CMK (cell line): ENCODE measurements around the gene ZNHIT3.

Experiments used
- DNase-seq: peaks from one replicate; pipeline ENCODE4 v3.0.0-alpha.2; 2010; ENCODE audit warnings: low read depth

The ZNHIT3 gene

GRCh38 chr17:36511216-36511615, 24.7 kb downstream of the ZNHIT3 start:
- DNase-seq, result no peak

- DNase-seq, result no peak
These were observed 26.2 kb downstream of the ZNHIT3 start for GRCh38 chr17:36512641-36513040.

DNA sequence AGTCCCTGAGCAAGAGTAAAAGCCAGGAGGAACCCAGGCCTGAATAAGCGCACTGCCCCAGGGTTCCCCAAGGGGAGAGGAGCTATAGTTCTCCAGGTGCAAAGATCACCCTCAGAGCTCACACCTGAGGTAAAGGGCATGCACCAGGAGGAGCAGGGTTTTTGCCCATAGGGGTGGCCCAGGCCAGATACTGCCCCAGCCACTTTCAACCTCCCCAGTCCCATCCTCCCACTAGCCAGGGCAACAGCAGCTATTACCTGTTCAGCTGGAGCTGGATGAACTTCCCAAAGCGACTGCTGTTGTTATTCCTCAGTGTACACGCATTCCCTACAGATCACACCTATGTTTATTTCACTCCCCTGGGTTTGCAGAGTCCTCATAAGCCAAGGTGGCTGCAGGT, 28.4 kb downstream of the ZNHIT3 start:
- DNase-seq, result no peak

- no peak for DNase-seq
These were observed 29.4 kb downstream of the ZNHIT3 start for GRCh38 chr17:36515837-36516236.

DNA sequence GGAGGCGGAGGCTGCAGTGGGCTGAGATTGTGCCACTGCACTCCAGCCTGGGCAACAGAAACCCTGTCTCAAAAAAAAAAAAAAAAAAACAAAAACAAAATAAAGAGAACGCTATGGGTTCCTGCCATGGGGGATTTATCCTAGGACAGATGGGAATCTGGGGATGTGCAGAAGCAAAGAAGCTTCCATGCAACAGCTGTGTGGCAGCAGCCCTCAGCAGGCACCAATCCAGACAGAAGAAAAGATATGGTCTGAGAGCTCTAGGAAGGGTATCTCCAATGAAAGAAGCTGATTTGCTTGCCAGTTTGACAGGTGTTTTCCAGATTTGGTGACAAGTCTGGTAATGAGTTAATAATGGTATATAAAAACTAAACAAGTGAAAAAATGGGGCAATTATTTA, 36.6 kb downstream of the ZNHIT3 start:
- DNase-seq, result no peak

- no peak for DNase-seq
These were observed 38.0 kb downstream of the ZNHIT3 start for GRCh38 chr17:36524428-36524876.

GRCh38 chr17:36525113-36525512, 38.6 kb downstream of the ZNHIT3 start:
- DNase-seq, result no peak

DNA sequence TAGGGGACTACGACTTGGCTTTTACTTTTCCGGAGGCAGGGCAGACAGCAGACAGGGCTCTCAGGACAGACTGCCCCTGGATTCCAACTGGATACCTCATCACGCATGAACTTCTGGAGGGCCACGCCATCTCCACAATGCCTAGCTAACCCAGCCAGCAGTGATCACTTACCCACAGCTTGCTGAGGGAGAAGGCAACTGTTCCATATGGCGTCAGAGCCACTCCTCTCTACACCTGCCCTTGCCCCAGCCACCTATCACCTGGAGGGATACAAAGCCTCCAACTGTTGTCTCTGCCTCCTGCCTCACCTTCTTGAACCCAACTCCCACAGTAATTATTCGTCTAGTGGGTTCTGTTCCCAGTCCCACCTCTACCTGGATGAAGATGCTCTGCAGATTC, 39.4 kb downstream of the ZNHIT3 start:
- DNase-seq, result no peak

DNA sequence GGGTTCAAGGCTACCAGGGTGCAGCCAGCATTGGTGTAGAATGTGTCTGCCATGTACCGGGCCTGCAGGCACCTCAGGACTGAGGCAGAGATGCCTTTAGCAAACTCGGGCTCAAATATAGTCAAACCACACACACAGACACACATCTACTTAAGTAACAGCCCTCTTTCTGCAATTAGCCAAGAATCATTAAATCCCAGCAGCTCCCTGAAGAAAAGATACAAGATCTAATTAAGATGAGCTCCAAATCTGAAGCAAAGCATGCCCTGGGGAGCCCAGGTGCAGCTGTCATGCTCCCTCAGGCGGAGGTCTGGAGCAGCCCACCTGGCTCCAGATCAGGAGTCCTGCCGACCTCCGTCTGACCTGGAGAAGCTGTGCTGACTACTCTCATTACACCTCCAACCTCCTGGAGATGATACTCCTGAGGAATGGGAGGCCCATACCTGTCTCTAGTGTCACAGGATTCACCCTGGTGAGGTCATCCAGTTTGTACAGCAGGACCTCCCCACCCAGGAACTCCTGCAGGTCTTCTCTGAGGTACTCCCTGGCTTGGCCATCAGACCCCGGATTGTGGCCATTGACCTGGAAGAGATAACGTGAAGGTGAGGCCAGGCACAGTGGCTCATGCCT, 41.3 kb downstream of the ZNHIT3 start:
- DNase-seq, result no peak

- DNase-seq, result peak; percentile 22
These were observed 42.6 kb downstream of the ZNHIT3 start for GRCh38 chr17:36529121-36529520.

DNA sequence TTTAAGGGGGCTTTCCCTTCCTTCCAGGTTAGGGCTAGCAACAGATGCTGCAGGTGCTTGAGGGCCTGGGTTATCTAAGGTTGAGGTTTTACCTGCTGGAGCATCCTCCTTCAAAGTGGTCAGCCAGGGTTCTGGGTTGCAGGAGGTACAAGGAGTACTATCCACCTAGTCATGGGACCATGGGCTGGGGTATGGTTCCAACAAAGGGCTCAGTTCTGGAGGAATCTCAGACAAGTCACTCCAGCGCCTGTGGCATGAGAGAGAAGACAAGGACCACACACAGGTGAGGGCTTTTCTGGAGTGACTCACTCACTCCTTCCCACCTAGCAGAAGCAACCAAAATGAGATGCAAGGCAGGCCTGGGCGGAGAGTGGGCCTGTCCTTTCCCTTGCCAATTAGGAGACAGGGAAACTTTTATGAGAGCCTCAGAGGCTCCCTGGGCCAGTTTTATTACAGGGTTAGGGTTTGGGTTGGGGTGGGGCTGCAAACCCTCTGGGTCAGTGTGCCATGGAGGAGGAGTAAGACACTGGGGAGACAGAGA, 46.0 kb downstream of the ZNHIT3 start:
- no peak for DNase-seq

GRCh38 chr17:36533935-36534839, 47.7 kb downstream of the ZNHIT3 start:
- DNase-seq, result peak; percentile 70

DNA sequence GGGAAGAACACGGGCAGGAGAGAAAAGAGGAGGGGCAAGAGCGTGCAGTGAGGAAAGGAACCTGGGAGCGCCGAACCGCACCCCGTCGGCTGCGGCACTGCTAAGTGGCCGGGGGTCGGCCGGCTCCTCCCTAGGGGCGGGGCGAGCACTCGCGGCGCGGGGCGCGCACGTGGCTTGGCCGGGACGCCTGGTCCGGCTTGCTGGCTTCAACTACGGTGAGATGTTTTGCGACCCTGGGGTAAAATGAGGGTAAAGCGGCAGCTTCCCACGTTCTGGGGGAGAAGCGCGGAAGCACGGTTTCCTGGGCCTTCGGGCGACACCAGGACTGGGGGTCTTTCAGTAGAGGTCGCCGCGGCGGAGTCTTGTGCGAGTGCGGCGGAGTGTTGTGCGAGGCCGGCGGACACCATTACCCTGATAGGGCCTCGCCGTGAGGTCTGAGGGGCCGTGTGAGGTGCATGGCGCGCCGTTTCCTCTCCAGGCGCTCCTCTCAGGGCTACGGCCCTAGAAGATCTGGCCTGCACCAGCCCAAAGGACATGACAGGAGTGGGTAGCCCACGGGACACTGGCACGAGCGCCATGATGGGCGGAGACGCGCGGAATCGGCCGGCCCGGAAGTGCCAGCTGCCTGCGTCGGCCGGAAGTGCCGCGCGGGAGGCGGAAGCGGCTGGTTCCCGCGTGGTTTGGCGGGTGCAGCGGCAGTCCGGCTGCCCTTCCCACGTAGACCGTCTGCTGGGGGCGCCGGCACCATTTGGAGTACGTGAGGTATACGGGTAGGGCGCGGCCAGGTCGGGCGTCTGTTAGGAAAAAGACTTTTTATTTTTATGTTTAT, 48.6 kb downstream of the ZNHIT3 start, which contains the start of the genes MYO19 and PIGW:
Gene MYO19 (minus strand): TSS at position 29 of the 829 bp plus-strand sequence. CDS start 2,330 bp downstream, outside the sequence.
Gene PIGW (plus strand): TSS at position 148 of the 829 bp plus-strand sequence. CDS start 2,115 bp downstream, outside the sequence.
- DNase-seq, result peak; percentile 92

- no peak for DNase-seq
These were observed 49.2 kb downstream of the ZNHIT3 start for GRCh38 chr17:36535669-36536081.

DNA sequence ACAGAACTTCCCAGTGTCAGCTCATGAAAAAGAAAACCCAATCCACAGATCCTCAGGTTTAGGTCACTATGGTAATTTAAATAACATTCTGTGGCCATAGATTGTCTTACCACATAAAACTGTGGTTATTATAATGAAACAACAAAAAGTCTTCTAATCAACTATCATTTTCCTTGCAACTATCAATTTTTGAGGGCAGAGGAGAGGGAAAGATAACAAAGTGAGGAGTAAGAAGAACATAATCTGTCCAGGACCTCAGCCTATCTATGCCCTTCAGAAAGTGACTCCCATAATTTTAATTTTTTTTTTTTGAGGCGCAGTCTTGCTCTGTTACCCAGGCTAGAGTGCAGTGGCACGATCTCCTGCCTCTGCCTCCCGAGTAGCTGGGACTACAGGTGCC, 54.2 kb downstream of the ZNHIT3 start:
- no peak for DNase-seq

DNA sequence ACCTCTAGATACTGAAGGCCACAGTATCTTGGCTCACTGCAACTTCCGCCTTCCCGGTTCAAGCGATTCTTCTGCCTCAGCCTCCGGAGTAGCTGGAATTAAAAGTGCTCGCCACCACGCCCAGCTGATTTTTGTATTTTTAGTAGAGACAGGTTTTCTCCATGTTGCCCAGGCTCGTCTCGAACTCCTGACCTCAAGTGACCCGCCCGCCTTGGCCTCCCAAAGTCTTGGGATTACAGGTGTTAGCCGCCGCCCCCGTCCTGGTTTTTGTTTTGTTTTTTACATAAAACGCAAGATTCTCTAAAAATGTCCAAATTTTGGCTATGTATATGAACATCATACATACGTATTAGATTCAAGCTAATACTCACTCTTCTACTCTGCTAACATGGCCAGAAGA, 56.3 kb downstream of the ZNHIT3 start:
- DNase-seq, result no peak

DNA sequence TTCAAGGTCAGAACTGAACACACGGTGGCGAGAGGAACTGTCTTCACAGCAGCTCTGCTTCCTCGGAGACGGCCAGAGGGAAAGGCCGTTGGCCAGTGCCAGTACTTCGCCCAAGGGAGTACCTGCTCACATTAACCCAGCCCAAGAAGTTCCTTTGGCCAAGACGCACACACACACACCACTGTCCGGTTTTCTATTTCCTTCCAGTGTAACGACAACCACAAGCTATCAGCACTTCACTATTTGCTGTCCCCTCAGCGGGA, 57.5 kb downstream of the ZNHIT3 start:
- DNase-seq, result peak; percentile 27

DNA sequence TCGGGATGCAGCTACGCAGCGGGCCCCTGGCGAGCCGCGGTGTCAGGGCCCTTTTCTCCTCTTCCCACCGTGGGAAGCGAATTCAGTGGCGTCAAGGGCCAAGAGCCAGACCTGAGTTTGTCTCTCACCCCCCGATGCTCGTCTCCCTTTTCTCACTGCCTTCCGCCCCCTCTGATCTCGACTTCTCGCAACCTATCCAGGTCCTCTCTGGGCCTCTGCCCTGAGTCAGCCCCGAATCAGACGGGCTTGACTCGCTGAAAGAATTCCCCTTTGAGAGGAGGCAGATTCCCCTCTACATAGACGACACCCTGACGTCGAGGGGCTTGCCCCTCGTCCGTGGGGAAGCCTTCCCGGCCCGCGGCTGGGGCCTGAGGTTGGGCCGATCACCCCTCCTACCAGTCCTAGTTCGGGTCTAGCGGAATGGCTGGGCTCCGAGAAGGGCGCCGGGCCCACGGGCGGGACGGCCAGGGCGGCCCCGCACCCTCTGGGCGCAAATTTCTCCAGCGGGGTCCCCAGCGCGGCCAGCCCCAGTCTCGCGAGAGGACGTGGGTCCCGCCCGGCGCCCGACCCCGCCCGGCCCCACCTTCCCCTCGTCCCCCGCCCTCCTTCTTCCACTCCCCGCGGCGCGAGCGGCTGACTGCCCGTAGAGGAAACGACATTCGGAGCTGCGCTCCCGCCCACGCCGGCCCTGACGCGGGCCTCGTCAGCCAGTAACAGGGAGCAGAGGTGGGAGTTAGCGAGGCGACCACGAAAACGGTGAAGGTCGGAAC, 58.0 kb downstream of the ZNHIT3 start, which contains the start of gene GGNBP2:
Gene GGNBP2 (plus strand): TSS at position 613 of the 770 bp plus-strand sequence. CDS start 806 bp downstream, outside the sequence.
- peak; percentile 70 for DNase-seq

GRCh38 chr17:36545077-36545464, 58.6 kb downstream of the ZNHIT3 start:
- no peak for DNase-seq
